Keratinocyte (primary cell): ENCODE results near the gene STK24.
"Not testable (repeated sequence)": the region's sequence is repeated elsewhere in the genome, so short reads cannot be mapped to it uniquely, and the experiment has no call there.

Experiments
- CTCF ChIP-seq, 3 experiments: IDR thresholded peaks in 1 of 3; conservative IDR thresholded peaks in 1 of 3; optimal IDR thresholded peaks in 1 of 3; 2 replicates in 2 of 3; 3 replicates in 1 of 3; pipeline versions ENCODE3 to v1.5.1; 2011; ENCODE audit warnings: low read length in 3 of 3, mild to moderate bottlenecking in 3 of 3, moderate library complexity in 2 of 3, control low read depth in 1 of 3, inconsistent platforms in 1 of 3; ENCODE audit not compliant: insufficient read depth in 2 of 3; ENCODE audit errors: extremely low read depth in 1 of 3
- EZH2 ChIP-seq: IDR thresholded peaks from one replicate; pipeline ENCODE4 v1.6.1; 2012; ENCODE audit warnings: inconsistent platforms, mild to moderate bottlenecking, low read length, moderate library complexity

- TF ChIP-seq CTCF (optimal IDR thresholded peaks at IDR 0.05 in 1 of 3, IDR thresholded peaks at IDR 0.05 in 1 of 3, conservative IDR thresholded peaks at IDR 0.05 in 1 of 3; ENCODE audit: extremely low read depth in 1 of 3, insufficient read depth in 2 of 3, low read length in 3 of 3); EZH2: not testable (repeated sequence)
Observed at GRCh38 chr13:98615595-98615994, 38.7 kb upstream of the STK24 start.
